ENCODE results near the gene CREBRF.

DNA sequence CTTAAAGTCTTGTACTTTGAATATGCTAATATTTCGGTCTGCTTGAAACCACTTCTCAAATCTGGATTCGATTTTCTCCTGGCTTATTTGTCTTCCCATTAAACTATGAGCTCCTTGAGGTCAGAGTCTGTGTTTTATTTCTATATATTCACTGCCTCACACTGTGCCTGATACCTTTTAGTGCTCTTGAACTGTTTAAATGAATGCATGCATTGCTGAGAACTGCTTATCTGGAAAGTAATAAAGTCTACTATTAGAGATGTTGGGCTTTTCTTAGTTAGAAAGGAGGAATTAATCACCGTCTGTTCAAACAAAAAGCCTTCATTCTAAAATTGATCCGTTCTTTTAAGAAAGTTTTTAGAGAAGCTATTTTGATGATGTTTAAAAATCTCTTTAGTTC lies 6.0 kb downstream of the CREBRF start:
- no peak for TF ChIP-seq POLR2AphosphoS5 (IDR thresholded peaks at IDR 0.05)
- TF ChIP-seq CTCF (IDR thresholded peaks at IDR 0.05) = no peak

Data from breast epithelium (tissue), 3 donors.